CD14-positive monocyte (primary cell): ENCODE results near the gene CAB39L. TPM values are rescaled to one million over a fixed set of nuclear protein-coding genes. Genes with fewer than 3 reads are reported as not detected.

Source experiments
- DNase-seq, 3 donors: peaks; one replicate each; pipeline ENCODE4 v3.0.0-alpha.2; 2011 to 2022
- H2AFZ ChIP-seq: 2 replicates; pipeline ENCODE4 v1.6.0; 2012; ENCODE audit warnings: mild to moderate bottlenecking, low read depth, low read length, inconsistent platforms; ENCODE audit not compliant: insufficient read depth, poor library complexity, severe bottlenecking
- H3K27ac ChIP-seq, 2 donors: 1 replicate in 1 of 2; 2 replicates in 1 of 2; pipeline ENCODE4 v1.5.1; 2012 to 2013; ENCODE audit warnings: low read length in 2 of 2, control low read depth in 1 of 2, inconsistent platforms in 1 of 2, low read depth in 1 of 2, mild to moderate bottlenecking in 1 of 2
- H3K27me3 ChIP-seq, 2 donors: one replicate each; pipeline versions ENCODE4 v1.6.0 to v1.6.1; 2011 to 2013; ENCODE audit warnings: low read length in 2 of 2; ENCODE audit not compliant: control insufficient read depth in 2 of 2, insufficient read depth in 2 of 2
- H3K36me3 ChIP-seq, 2 donors: replicated peaks in 1 of 2; 1 replicate in 1 of 2; 2 replicates in 1 of 2; pipeline versions ENCODE4 v1.5.1 to v1.6.1; 2012 to 2013; ENCODE audit warnings: low read length in 2 of 2, control low read depth in 1 of 2, inconsistent platforms in 1 of 2, mild to moderate bottlenecking in 1 of 2; ENCODE audit not compliant: insufficient read depth in 2 of 2, control insufficient read depth in 1 of 2
- H3K4me1 ChIP-seq, 2 donors: 1 replicate in 1 of 2; 2 replicates in 1 of 2; pipeline versions ENCODE4 v1.5.1 to v1.6.1; 2012 to 2013; ENCODE audit warnings: low read length in 2 of 2, control low read depth in 1 of 2, inconsistent platforms in 1 of 2, mild to moderate bottlenecking in 1 of 2, moderate library complexity in 1 of 2; ENCODE audit not compliant: insufficient read depth in 2 of 2, control insufficient read depth in 1 of 2
- H3K4me2 ChIP-seq: replicated peaks from 2 replicates; pipeline ENCODE3; 2012; ENCODE audit warnings: low read length, moderate library complexity, mild to moderate bottlenecking; ENCODE audit not compliant: poor library complexity, severe bottlenecking; ENCODE audit errors: extremely low read depth
- H3K4me3 ChIP-seq, 3 experiments: fragments of 200-600 bp in 1 of 3; sonication (generic) in 1 of 3; replicated peaks in 1 of 3; 1 replicate in 2 of 3; 2 replicates in 1 of 3; pipeline ENCODE4 v1.5.1; 2011 to 2013; ENCODE audit warnings: low read length in 3 of 3, mild to moderate bottlenecking in 3 of 3, control low read depth in 2 of 3, low read depth in 2 of 3, inconsistent platforms in 1 of 3, moderate library complexity in 1 of 3
- H3K79me2 ChIP-seq: 2 replicates; pipeline ENCODE4 v1.6.0; 2012; ENCODE audit warnings: mild to moderate bottlenecking, control low read depth, inconsistent platforms, low read length, moderate library complexity; ENCODE audit not compliant: insufficient read depth
- H3K9ac ChIP-seq: 2 replicates; pipeline ENCODE4 v1.6.0; 2017; ENCODE audit warnings: low read length, mild to moderate bottlenecking; ENCODE audit not compliant: insufficient read depth, poor library complexity, severe bottlenecking
- H3K9me3 ChIP-seq, 2 donors: replicated peaks in 1 of 2; 1 replicate in 1 of 2; 2 replicates in 1 of 2; pipeline versions ENCODE4 v1.5.1 to v1.6.1; 2012 to 2013; ENCODE audit warnings: low read length in 2 of 2, control low read depth in 1 of 2; ENCODE audit not compliant: control insufficient read depth in 1 of 2, insufficient read depth in 1 of 2
- H4K20me1 ChIP-seq: 2 replicates; pipeline ENCODE4 v1.6.0; 2012; ENCODE audit warnings: mild to moderate bottlenecking, low read length, control low read depth, moderate library complexity; ENCODE audit not compliant: insufficient read depth
- H3K27ac Mint-ChIP-seq, 7 donors: one replicate each; pipeline ENCODE4 v1.8.0; 2020; ENCODE audit warnings: mild to moderate bottlenecking in 7 of 7, mixed read lengths in 7 of 7, moderate library complexity in 6 of 7, inconsistent platforms in 2 of 7
- H3K27me3 Mint-ChIP-seq, 3 donors: one replicate each; pipeline ENCODE4 v1.8.0; 2021 to 2022; ENCODE audit warnings: low read depth in 3 of 3, mild to moderate bottlenecking in 3 of 3, mixed read lengths in 3 of 3, moderate library complexity in 3 of 3, inconsistent platforms in 1 of 3
- H3K36me3 Mint-ChIP-seq, 2 donors: one replicate each; pipeline ENCODE4 v1.8.0; 2020; ENCODE audit warnings: mixed read lengths in 2 of 2, inconsistent platforms in 1 of 2, mild to moderate bottlenecking in 1 of 2
- H3K4me1 Mint-ChIP-seq: one replicate; pipeline ENCODE4 v1.8.0; 2020; ENCODE audit warnings: mild to moderate bottlenecking, mixed read lengths
- H3K4me3 Mint-ChIP-seq, 2 donors: one replicate each; pipeline ENCODE4 v1.8.0; 2020; ENCODE audit warnings: mild to moderate bottlenecking in 2 of 2, mixed read lengths in 2 of 2, moderate library complexity in 1 of 2
- H3K9me3 Mint-ChIP-seq, 7 donors: one replicate each; pipeline ENCODE4 v1.8.0; 2020 to 2022; ENCODE audit warnings: mixed read lengths in 7 of 7, mild to moderate bottlenecking in 6 of 7, moderate library complexity in 6 of 7, inconsistent platforms in 2 of 7
- CTCF ChIP-seq: fragments of 200-600 bp; IDR thresholded peaks from one replicate; pipeline ENCODE4 v1.8.0; 2022; ENCODE audit warnings: antibody characterized with exemption, mild to moderate bottlenecking
- WGBS: methylation state at CpG from one replicate; pipeline ENCODE4 v1.1.5; 2013; ENCODE audit warnings: missing lambda C conversion rate; ENCODE audit not compliant: insufficient coverage; 5-methylcytosine and 5-hydroxymethylcytosine counted together
- intact Hi-C, 2 donors: fragments of 100-400 bp; cut with micrococcal nuclease; formaldehyde crosslinking; loops; one replicate each; pipeline versions ENCODE4 v1.15.0 to v1.15.1; 2023
- polyA plus RNA-seq, 3 donors: library from polyadenylated mRNA; depleted of rRNA in 1 of 3; unstranded in 2 of 3; stranded (reverse) in 1 of 3; fragments of 300-500 nt in 2 of 3; fragments of >200 nt in 1 of 3; fragmentation: Illumina TruSeq in 2 of 3; gene quantifications; 1 replicate in 2 of 3; 2 replicates in 1 of 3; pipeline ENCODE4 v1.2.3, GENCODE V29; 2012 to 2021

Gene CAB39L
- polyA plus RNA-seq, 3 donors = 1.9 to 5.1 (median 2.7) TPM

GRCh38 chr13:49319951-49320350 is 123.9 kb downstream of the CAB39L start:
- H3K4me2 ChIP-seq = no peak overlapping the region
- DNase-seq = no peak
- no peaks in the 10 kb centered on the region for H3K4me1 ChIP-seq
- no peaks in the 10 kb centered on the region for H3K9me3 ChIP-seq
- H3K9ac ChIP-seq = no peak overlapping the region
- no peaks in the 10 kb centered on the region for H3K27me3 ChIP-seq
- H3K36me3 ChIP-seq = no peaks in the 10 kb centered on the region
- H3K79me2 ChIP-seq = no peaks in the 10 kb centered on the region
- no peak for TF ChIP-seq CTCF
- H3K27ac Mint-ChIP-seq = no peak overlapping the region
- no peaks in the 10 kb centered on the region for H3K27me3 Mint-ChIP-seq
- H4K20me1 ChIP-seq = no peaks in the 10 kb centered on the region
- no peaks in the 10 kb centered on the region for H3K4me1 Mint-ChIP-seq
- H3K4me3 Mint-ChIP-seq = no peak overlapping the region
- intact Hi-C loops = no loop called here
- WGBS = 100% methylated on average over 1 of the region's 2 CpGs
- no peak overlapping the region for H3K27ac ChIP-seq
- no peaks in the 10 kb centered on the region for H3K9me3 Mint-ChIP-seq
- no peak overlapping the region for H3K4me3 ChIP-seq
- H3K36me3 Mint-ChIP-seq = no peaks in the 10 kb centered on the region
- H2AFZ ChIP-seq = no peak overlapping the region

GRCh38 chr13:49319551-49319950 is 124.3 kb downstream of the CAB39L start:
- Mint-ChIP-seq H3K4me3 (no peak overlapping the region), H3K9me3 (no peaks in the 10 kb centered on the region), H3K36me3 (no peaks in the 10 kb centered on the region), H3K27ac (no peak overlapping the region), H3K27me3 (no peaks in the 10 kb centered on the region), H3K4me1 (no peaks in the 10 kb centered on the region)
- H3K79me2 ChIP-seq = no peaks in the 10 kb centered on the region
- intact Hi-C loops = no loop called here
- H3K4me2 ChIP-seq = no peak overlapping the region
- no peak overlapping the region for H3K27ac ChIP-seq
- no peaks in the 10 kb centered on the region for H3K36me3 ChIP-seq
- H3K4me3 ChIP-seq = no peak overlapping the region
- H4K20me1 ChIP-seq = no peaks in the 10 kb centered on the region
- no peak overlapping the region for H2AFZ ChIP-seq
- H3K9ac ChIP-seq = no peak overlapping the region
- H3K4me1 ChIP-seq = no peaks in the 10 kb centered on the region
- no peaks in the 10 kb centered on the region for H3K9me3 ChIP-seq
- no peak for DNase-seq
- TF ChIP-seq CTCF = no peak
- no peaks in the 10 kb centered on the region for H3K27me3 ChIP-seq
